Measurements from ENCODE around the gene RNF44. TPM values are rescaled to one million over a fixed set of nuclear protein-coding genes. Genes with fewer than 3 reads are reported as not detected.
A peak's percentile ranks its signal among the peaks of the same experiment; 100 is the strongest.

RNF44 gene
- 10 to 100 TPM; 11.3 to 22.2 (median 18.7) TPM for total RNA-seq

DNA sequence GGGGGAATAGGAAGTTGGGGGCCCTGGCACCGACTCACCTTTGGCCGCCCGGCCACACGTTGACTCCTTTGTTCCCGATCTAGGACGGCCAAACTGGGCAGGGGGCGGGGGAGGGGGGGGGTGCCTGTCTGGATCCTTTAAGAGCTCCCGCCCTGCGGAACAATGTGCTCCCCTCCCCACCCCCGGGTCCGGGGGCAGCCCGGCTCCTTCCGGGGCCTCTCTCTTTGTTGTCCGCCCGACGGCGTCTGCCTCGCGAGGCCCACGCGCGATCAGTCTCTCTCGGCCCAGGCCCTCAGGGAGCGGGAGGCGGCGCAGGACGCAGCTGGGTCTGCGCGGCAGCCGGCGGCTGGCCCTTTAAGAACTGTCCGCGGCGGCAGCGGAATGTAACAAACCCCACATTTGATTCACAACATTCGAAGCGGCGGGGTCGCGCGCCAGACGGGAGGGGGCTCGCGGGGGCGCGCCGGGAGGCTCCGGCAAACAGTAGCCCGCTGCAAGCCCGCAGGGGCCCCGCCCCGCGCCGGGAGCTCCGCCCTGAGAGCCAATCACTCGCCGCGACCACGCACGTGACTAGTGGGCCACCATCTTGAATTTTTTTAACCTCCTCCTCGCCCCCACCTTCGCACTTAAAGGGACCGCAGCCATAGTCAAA lies at the start of gene RNF44:
RNF44 (minus strand) TSS at position 501 of the 652 bp plus-strand sequence. CDS start 4,930 bp downstream, outside the sequence.
- Histone ChIP-seq H3K4me1 (peaks cover 56 to 72% (median 66%) of the 10 kb centered on the region in 4 donors), H3K4me3 (peak within 1 kb of the TSS; percentile 89 to 99 (median 94)), H3K27me3 (no peaks in the 10 kb centered on the region), H3K9me3 (no peaks in the 10 kb centered on the region), H3K27ac (replicated peaks in 1 of 4) (peak within 1 kb of the TSS; percentile 94 to 100 (median 98)), H3K36me3 (peaks cover 0 to 3% (median 3%) of the 10 kb centered on the region in 4 donors)
- WGBS, result 1% methylated on average over 24 of the region's 63 CpGs
- intact Hi-C loops (cut with DNase I), result no loop called here
- TF ChIP-seq POLR2A (IDR thresholded peaks at IDR 0.05; ENCODE audit: low read depth) (peak; percentile 59), EP300 (IDR thresholded peaks at IDR 0.05) (no peak), POLR2AphosphoS5 (IDR thresholded peaks at IDR 0.05) (peak; percentile 71 to 79)
- TF ChIP-seq, protein P1, sequence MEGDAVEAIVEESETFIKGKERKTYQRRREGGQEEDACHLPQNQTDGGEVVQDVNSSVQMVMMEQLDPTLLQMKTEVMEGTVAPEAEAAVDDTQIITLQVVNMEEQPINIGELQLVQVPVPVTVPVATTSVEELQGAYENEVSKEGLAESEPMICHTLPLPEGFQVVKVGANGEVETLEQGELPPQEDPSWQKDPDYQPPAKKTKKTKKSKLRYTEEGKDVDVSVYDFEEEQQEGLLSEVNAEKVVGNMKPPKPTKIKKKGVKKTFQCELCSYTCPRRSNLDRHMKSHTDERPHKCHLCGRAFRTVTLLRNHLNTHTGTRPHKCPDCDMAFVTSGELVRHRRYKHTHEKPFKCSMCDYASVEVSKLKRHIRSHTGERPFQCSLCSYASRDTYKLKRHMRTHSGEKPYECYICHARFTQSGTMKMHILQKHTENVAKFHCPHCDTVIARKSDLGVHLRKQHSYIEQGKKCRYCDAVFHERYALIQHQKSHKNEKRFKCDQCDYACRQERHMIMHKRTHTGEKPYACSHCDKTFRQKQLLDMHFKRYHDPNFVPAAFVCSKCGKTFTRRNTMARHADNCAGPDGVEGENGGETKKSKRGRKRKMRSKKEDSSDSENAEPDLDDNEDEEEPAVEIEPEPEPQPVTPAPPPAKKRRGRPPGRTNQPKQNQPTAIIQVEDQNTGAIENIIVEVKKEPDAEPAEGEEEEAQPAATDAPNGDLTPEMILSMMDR (IDR thresholded peaks at IDR 0.05), result peak in 1 of 3 experiments; percentile 22
- DNase-seq (ENCODE audit: extremely low spot score), result peak; percentile 99

DNA sequence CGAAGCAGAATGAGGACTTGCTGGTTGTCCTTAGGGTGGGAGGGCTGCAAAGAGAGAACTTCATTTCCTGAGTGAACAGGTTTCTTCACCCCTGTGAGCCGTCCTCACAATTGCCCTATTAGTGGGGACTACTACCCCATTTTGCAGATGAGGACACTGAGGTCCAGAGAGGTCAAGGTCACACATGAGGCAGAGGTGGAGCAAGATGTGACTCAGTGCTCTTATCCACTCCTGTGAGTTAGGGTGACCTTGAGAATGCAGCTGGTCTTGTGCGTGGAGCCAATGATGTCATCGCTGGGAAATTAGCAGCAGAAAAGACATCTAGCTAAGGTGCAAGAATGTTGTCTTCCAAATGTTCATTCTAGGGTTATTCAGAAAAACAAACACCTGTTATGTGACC lies 45.9 kb upstream of the RNF44 start:
- Histone ChIP-seq H3K27ac (replicated peaks in 1 of 4) (no peak overlapping the region), H3K36me3 (no peaks in the 10 kb centered on the region), H3K27me3 (no peaks in the 10 kb centered on the region), H3K4me3 (no peak overlapping the region), H3K4me1 (no peaks in the 10 kb centered on the region), H3K9me3 (peaks cover 0 to 26% (median 16%) of the 10 kb centered on the region in 4 donors)
- TF ChIP-seq POLR2A (IDR thresholded peaks at IDR 0.05; ENCODE audit: low read depth) (no peak), EP300 (IDR thresholded peaks at IDR 0.05) (no peak), POLR2AphosphoS5 (IDR thresholded peaks at IDR 0.05) (no peak)
- TF ChIP-seq, protein P1 (IDR thresholded peaks at IDR 0.05), result no peak
- intact Hi-C loops (cut with DNase I), result no loop called here
- WGBS, result 77% methylated on average over 3 of the region's 4 CpGs
- DNase-seq (ENCODE audit: extremely low spot score), result no peak

DNA sequence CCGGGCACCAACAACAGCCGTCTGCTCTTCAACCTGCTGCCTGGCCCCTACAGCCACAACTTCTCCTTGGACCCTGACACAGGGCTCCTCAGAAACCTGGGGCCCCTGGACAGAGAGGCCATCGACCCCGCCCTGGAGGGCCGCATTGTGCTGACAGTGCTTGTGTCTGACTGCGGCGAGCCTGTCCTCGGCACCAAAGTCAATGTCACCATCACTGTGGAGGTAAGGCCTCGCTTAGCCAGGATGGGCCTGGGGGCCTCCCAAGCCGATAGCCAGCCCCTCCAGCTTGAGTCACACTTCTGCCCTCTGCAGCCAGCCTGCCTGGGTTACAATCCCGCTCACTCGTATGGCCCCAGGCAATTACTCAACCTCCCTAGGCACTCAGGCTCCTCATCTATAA lies 44.2 kb upstream of the RNF44 start:
- Histone ChIP-seq H3K4me3 (no peak overlapping the region), H3K9me3 (peaks cover 0 to 23% (median 16%) of the 10 kb centered on the region in 4 donors), H3K27ac (replicated peaks in 1 of 4) (no peak overlapping the region), H3K36me3 (no peaks in the 10 kb centered on the region), H3K4me1 (no peaks in the 10 kb centered on the region), H3K27me3 (peaks cover 0 to 2% (median 0%) of the 10 kb centered on the region in 4 donors)
- no peak for DNase-seq (ENCODE audit: extremely low spot score)
- 70% methylated on average over 3 of the region's 12 CpGs for WGBS
- TF ChIP-seq, protein P1 (IDR thresholded peaks at IDR 0.05), result no peak
- TF ChIP-seq EP300 (IDR thresholded peaks at IDR 0.05) (no peak), POLR2AphosphoS5 (IDR thresholded peaks at IDR 0.05) (no peak), POLR2A (IDR thresholded peaks at IDR 0.05; ENCODE audit: low read depth) (no peak)
- intact Hi-C loops (cut with DNase I), result no loop called here

DNA sequence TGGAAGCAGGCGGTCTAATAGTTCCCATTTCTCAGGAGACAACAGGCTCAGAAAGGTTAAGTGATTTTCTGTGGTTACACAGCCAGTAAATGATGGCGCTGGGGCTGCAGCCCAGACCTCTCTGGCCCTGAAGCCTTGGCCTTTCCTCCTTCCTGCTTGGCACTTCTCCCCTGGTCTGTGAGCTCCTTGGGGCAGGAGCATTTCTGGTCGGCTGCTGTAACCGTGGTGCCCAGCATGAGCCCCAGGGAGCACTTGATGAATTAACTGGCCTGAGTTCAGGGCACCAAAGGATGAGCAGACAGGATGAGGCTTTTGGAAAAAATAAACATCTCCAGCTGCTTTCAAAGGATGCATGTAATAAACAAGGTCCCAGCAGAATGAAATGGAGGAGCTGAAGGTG lies 42.1 kb upstream of the RNF44 start:
- TF ChIP-seq, protein P1 (IDR thresholded peaks at IDR 0.05), result no peak
- no peak for TF ChIP-seq POLR2AphosphoS5 (IDR thresholded peaks at IDR 0.05)
- no peak for TF ChIP-seq POLR2A (IDR thresholded peaks at IDR 0.05; ENCODE audit: low read depth)
- TF ChIP-seq EP300 (IDR thresholded peaks at IDR 0.05), result no peak
- H3K36me3 ChIP-seq, result no peaks in the 10 kb centered on the region
- WGBS, result 60% methylated on average over 2 of the region's 4 CpGs
- H3K9me3 ChIP-seq, result peaks cover 0 to 3% (median 0%) of the 10 kb centered on the region in 4 donors
- H3K27me3 ChIP-seq, result peaks cover 0 to 20% (median 0%) of the 10 kb centered on the region in 4 donors
- no peak for DNase-seq (ENCODE audit: extremely low spot score)
- intact Hi-C loops (cut with DNase I), result loop anchor here (5.0 kb wide), 1 partner anchor 847 kb away; no protein-coding TSS in a partner anchor
- no peaks in the 10 kb centered on the region for H3K4me1 ChIP-seq
- H3K4me3 ChIP-seq, result no peak overlapping the region
- no peak overlapping the region for H3K27ac ChIP-seq (replicated peaks in 1 of 4)
